Hepatocyte (in vitro differentiated cells): Measurements from ENCODE around the gene CNTN4.

Experiments
- EZH2 ChIP-seq: fragments of 200-600 bp; sonication (generic); IDR thresholded peaks from 2 replicates; pipeline ENCODE4 v1.6.1; 2016; ENCODE audit warnings: antibody characterized with exemption, mild to moderate bottlenecking, borderline replicate concordance
- EZH2phosphoT487 ChIP-seq: fragments of 200-600 bp; sonication (generic); IDR thresholded peaks from one replicate; pipeline ENCODE4 v1.6.1; 2018; ENCODE audit warnings: antibody characterized with exemption, mild to moderate bottlenecking, low read depth, moderate library complexity; ENCODE audit not compliant: unreplicated experiment, severe bottlenecking
- TF ChIP-seq, protein P1 (sequence below): fragments of 200-600 bp; sonication (generic); IDR thresholded peaks from 2 replicates; pipeline ENCODE4 v1.5.1; 2016; ENCODE audit warnings: antibody characterized with exemption, mild to moderate bottlenecking; ENCODE audit not compliant: poor library complexity

DNA sequence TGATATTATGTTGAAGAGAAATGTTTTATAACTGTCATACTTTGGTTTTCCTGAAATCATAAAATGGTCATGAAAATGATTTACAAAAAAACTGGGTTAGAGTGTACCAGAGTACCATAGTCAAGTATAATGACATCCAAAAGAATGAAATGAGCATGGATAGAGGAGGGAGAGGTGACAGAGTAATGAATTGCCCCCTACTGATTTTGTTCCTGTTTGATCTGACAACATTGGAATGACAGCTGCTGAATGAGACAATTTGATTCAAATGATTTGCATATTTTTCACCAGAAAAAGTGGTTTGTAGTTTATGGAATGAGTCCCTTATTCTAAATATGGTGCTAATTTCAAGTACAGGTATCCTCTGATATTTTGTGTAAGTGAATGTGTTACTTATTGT lies 271.7 kb downstream of the CNTN4 start:
- TF ChIP-seq, protein P1, sequence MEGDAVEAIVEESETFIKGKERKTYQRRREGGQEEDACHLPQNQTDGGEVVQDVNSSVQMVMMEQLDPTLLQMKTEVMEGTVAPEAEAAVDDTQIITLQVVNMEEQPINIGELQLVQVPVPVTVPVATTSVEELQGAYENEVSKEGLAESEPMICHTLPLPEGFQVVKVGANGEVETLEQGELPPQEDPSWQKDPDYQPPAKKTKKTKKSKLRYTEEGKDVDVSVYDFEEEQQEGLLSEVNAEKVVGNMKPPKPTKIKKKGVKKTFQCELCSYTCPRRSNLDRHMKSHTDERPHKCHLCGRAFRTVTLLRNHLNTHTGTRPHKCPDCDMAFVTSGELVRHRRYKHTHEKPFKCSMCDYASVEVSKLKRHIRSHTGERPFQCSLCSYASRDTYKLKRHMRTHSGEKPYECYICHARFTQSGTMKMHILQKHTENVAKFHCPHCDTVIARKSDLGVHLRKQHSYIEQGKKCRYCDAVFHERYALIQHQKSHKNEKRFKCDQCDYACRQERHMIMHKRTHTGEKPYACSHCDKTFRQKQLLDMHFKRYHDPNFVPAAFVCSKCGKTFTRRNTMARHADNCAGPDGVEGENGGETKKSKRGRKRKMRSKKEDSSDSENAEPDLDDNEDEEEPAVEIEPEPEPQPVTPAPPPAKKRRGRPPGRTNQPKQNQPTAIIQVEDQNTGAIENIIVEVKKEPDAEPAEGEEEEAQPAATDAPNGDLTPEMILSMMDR = no peak
- no peak for TF ChIP-seq EZH2
- TF ChIP-seq EZH2phosphoT487 = no peak
